Liver (tissue), 3 donors: Measurements from ENCODE around the gene ILF2.

Experiments
- ATF3 ChIP-seq: IDR thresholded peaks from 2 replicates; pipeline ENCODE4 v1.6.1; 2016; ENCODE audit warnings: antibody characterized with exemption
- CTCF ChIP-seq: fragments of 150-350 bp; IDR thresholded peaks from 2 replicates; pipeline ENCODE4 v1.5.1; 2017; ENCODE audit warnings: improper control_type of control experiment, low read depth, low read length; ENCODE audit not compliant: missing input control
- REST ChIP-seq: IDR thresholded peaks from 2 replicates; pipeline ENCODE4 v1.6.1; 2016; ENCODE audit warnings: antibody characterized with exemption, mild to moderate bottlenecking
- ZBTB33 ChIP-seq: IDR thresholded peaks from 2 replicates; pipeline ENCODE4 v1.6.1; 2016; ENCODE audit warnings: antibody characterized with exemption
- donor health status: healthy.
- donor health status: healthy.

- TF ChIP-seq CTCF: no peak
- TF ChIP-seq ATF3: peak; percentile 79
- peak; percentile 69 for TF ChIP-seq ZBTB33
- peak; percentile 87 for TF ChIP-seq REST
Observed at GRCh38 chr1:153633754-153634665, 36.8 kb downstream of the ILF2 start, which contains the start of gene CHTOP.
